Astrocyte of the cerebellum (primary cell): ENCODE measurements around the gene CCNI.
"Not testable (repeated sequence)": the region's sequence is repeated elsewhere in the genome, so short reads cannot be mapped to it uniquely, and the experiment has no call there.

ENCODE experiments used
- DNase-seq: peaks from one replicate; pipeline ENCODE4 v3.0.0-alpha.2; 2011; ENCODE audit warnings: low read depth
- H3K4me3 ChIP-seq: 2 replicates; pipeline ENCODE4 v1.5.1; 2011; ENCODE audit warnings: mild to moderate bottlenecking, low read depth, low read length, moderate library complexity
- in situ Hi-C: cut with HindIII; loops from 2 replicates; pipeline ENCODE4 v1.10.0; 2017; ENCODE audit warnings: low sequenced_read_pairs
- TF ChIP-seq, protein P1 (sequence below): IDR thresholded peaks from 2 replicates; pipeline ENCODE4 v1.5.1; 2012; ENCODE audit warnings: low read length, low read depth, moderate library complexity, mild to moderate bottlenecking; ENCODE audit errors: missing control alignments

Gene CCNI

DNA sequence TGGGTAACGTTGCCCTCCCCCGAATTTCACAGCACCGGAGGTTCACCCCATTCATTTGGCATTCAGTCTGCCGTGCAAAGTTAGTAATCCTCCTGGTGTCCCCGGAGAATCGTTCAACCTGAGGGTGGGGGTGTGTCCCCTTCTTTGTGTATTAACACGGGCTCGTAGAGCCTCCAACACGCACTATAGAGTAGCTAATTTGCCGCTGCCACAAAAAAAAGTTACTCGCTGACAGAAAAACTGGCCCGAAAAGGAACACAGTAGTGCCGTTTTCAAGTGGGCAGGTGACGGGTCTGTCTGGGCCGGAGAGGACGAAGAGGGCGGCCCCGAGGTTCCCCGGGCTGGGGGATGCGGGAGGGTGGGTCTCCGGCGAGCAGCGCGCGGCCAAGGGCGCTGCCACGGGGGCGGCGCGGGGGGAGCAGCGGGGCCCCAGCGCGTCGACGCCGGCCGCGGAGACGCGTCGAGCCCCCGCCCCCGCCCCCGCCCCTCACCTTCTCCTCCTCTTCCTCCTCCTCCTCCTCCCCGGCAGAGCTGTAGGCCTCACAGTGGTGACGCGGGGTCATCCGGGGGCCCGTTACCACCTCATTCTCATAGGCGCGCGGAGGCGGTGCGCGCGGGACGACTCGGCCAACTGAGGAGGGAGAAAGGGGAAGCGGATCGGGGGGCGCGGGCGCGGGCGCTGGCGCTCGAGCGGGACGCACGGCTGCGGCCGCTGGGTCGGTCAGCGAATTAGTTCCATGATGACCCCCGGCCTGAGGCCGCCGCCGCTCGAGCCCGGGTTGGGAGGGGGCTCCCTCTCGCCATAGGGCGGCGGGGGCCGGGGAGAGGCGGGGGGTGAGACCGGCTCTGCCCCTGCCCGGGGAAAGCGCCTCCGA is 571 bp downstream of the CCNI start:
- H3K4me3 ChIP-seq: peak overlapping the region; percentile 80
- TF ChIP-seq, protein P1, sequence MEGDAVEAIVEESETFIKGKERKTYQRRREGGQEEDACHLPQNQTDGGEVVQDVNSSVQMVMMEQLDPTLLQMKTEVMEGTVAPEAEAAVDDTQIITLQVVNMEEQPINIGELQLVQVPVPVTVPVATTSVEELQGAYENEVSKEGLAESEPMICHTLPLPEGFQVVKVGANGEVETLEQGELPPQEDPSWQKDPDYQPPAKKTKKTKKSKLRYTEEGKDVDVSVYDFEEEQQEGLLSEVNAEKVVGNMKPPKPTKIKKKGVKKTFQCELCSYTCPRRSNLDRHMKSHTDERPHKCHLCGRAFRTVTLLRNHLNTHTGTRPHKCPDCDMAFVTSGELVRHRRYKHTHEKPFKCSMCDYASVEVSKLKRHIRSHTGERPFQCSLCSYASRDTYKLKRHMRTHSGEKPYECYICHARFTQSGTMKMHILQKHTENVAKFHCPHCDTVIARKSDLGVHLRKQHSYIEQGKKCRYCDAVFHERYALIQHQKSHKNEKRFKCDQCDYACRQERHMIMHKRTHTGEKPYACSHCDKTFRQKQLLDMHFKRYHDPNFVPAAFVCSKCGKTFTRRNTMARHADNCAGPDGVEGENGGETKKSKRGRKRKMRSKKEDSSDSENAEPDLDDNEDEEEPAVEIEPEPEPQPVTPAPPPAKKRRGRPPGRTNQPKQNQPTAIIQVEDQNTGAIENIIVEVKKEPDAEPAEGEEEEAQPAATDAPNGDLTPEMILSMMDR: no peak
- in situ Hi-C loops: no loop called here
- no peak for DNase-seq

DNA sequence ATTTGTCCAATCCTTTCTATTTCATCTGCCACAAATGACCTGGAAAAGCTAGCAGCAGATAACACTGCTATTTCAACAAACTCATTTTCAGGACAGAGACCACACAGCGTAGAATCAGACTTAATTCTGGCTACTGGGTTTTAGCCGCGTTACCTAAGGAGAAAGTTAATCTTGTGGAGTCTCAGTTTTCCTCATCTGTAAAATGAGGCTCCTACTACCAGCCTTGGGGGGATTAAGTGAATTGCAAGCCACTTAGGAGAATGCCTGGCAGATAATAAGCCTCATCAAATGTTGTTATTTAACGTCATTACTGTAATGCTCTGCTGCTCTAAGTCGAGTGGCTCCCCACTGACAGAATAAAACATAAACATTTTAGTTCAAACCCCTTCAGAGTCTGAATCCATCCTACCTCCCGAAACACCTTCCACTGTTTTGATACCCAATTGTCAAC is 1.4 kb downstream of the CCNI start:
- H3K4me3 ChIP-seq: peak overlapping the region; percentile 80
- DNase-seq: no peak
- TF ChIP-seq, protein P1: no peak
- in situ Hi-C loops: no loop called here

- in situ Hi-C loops: no loop called here
- no peak for DNase-seq
- TF ChIP-seq, protein P1: no peak
- H3K4me3 ChIP-seq: peak overlapping the region; percentile 80
Measured at GRCh38 chr4:77073981-77074380, 1.8 kb downstream of the CCNI start.

- DNase-seq: no peak
- in situ Hi-C loops: no loop called here
- peak overlapping the region; percentile 80 for H3K4me3 ChIP-seq
- TF ChIP-seq, protein P1: no peak
Measured at GRCh38 chr4:77073106-77073809, 2.5 kb downstream of the CCNI start.

DNA sequence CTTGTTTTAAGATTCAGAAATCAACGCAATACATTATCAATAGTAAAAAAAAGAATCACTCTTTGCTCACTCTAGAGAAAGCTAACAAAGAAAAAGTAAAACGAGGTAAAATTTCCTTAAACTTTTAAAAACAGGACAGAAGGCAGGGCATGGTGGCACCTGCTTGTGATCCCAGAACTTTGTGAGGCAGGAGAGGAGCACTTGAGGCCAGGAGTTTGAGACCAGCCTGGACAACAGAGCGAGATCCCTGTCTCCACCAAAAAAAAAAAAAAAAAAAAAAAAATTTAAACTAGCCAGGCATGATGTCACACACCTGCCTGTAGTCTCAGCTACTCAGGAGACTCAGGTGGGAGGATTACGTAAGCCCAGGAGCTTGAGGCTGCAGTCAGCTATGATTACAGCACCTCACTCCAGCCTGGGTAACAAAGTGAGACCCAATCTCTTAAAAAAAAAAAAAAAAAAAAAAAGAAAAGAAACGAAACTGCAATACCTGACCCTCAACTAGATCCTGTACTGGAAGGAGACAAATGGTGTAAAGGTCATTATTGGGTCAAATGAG is 3.5 kb downstream of the CCNI start:
- TF ChIP-seq, protein P1: no peak
- in situ Hi-C loops: no loop called here
- DNase-seq: no peak
- H3K4me3 ChIP-seq: no peak overlapping the region

DNA sequence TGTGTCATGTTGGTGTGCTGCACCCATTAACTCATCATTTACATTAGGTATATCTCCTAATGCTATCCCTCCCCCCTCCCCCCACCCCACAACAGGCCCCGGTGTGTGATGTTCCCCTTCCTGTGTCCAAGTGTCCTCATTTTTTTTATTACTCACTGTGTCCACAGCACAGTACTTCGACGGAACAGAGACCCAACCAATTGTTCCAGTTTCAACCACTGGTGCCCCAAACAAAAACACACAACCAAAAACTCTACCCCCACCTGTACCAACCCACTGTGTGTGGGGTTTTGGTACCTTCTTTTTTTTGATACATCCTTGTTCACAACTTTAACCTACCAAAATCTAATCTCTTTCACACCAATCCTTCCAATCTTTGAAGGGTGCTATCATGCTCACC is 6.3 kb downstream of the CCNI start:
- DNase-seq, in situ Hi-C loops, H3K4me3 ChIP-seq: not testable (repeated sequence)
